ENCODE measurements around the gene DHX9.

Gene DHX9

GRCh38 chr1:182842265-182842664 lies 3.1 kb downstream of the DHX9 start:
- no peak for DNase-seq

- no peak for DNase-seq
Observed at GRCh38 chr1:182845379-182845778, 6.2 kb downstream of the DHX9 start.

- no peak for DNase-seq
Observed at GRCh38 chr1:182845894-182846293, 6.7 kb downstream of the DHX9 start.

GRCh38 chr1:182847105-182847504 lies 8.0 kb downstream of the DHX9 start:
- no peak for DNase-seq

- DNase-seq = no peak
Observed at GRCh38 chr1:182848736-182849135, 9.6 kb downstream of the DHX9 start.

GRCh38 chr1:182850319-182850718 lies 11.2 kb downstream of the DHX9 start:
- DNase-seq = no peak

- no peak for DNase-seq
Observed at GRCh38 chr1:182851825-182852224, 12.7 kb downstream of the DHX9 start.

GRCh38 chr1:182855911-182856310 lies 16.8 kb downstream of the DHX9 start:
- no peak for DNase-seq

- DNase-seq = no peak
Observed at GRCh38 chr1:182857212-182857611, 18.1 kb downstream of the DHX9 start.

- DNase-seq = no peak
Observed at GRCh38 chr1:182860658-182861057, 21.5 kb downstream of the DHX9 start.

- no peak for DNase-seq
Observed at GRCh38 chr1:182861994-182862393, 22.8 kb downstream of the DHX9 start.

- no peak for DNase-seq
Observed at GRCh38 chr1:182862827-182863226, 23.7 kb downstream of the DHX9 start.

GRCh38 chr1:182863940-182864339 lies 24.8 kb downstream of the DHX9 start:
- no peak for DNase-seq

- DNase-seq = no peak
Observed at GRCh38 chr1:182867861-182868260, 28.7 kb downstream of the DHX9 start.

GRCh38 chr1:182869241-182869666 lies 30.1 kb downstream of the DHX9 start:
- DNase-seq = no peak

- DNase-seq = no peak
Observed at GRCh38 chr1:182872881-182873280, 33.7 kb downstream of the DHX9 start.

GRCh38 chr1:182875889-182876288 lies 36.7 kb downstream of the DHX9 start:
- no peak for DNase-seq

GRCh38 chr1:182877331-182877730 lies 38.2 kb downstream of the DHX9 start:
- no peak for DNase-seq

- DNase-seq = no peak
Observed at GRCh38 chr1:182877842-182878241, 38.7 kb downstream of the DHX9 start.

- DNase-seq = no peak
Observed at GRCh38 chr1:182884872-182885271, 45.7 kb downstream of the DHX9 start.

GRCh38 chr1:182885591-182885990 lies 46.4 kb downstream of the DHX9 start:
- no peak for DNase-seq

- no peak for DNase-seq
Observed at GRCh38 chr1:182886985-182887384, 47.8 kb downstream of the DHX9 start.

- no peak for DNase-seq
Observed at GRCh38 chr1:182888736-182889531, 49.8 kb downstream of the DHX9 start.

- DNase-seq = no peak
Observed at GRCh38 chr1:182889997-182890396, 50.9 kb downstream of the DHX9 start.

GRCh38 chr1:182890927-182891610 lies 51.9 kb downstream of the DHX9 start:
- no peak for DNase-seq
